ENCODE data around the gene TEX30. TPM values are rescaled to one million over a fixed set of nuclear protein-coding genes. Genes with fewer than 3 reads are reported as not detected.
"Not testable (repeated sequence)": the region's sequence is repeated elsewhere in the genome, so short reads cannot be mapped to it uniquely, and the experiment has no call there.

Gene TEX30
- total and polyA plus RNA-seq, 2 donors, result 26.4 to 28.9 TPM

DNA sequence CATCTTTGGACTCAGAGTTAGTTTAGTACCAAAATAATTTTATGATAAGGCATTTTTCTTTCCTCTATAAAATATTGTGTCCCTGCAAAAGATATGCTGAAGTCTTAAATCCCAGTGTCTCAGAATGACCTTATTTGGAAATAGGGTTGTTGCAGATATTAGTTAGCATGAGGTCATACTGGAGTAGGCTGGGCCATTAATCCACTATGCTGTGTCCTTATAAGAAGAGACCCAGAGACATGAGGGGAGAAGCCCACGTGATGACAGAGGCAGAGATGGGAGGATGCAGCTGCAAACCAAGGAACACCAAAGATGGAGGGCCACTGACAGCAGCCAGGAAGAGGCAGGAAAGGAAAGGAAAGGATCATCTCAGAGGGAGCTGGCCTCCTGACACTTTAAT, 18.8 kb upstream of the TEX30 start:
- no peak for DNase-seq (ENCODE audit: low read depth in 6 of 9, low spot score in 9 of 9)
- Histone ChIP-seq H3K4me1 (ENCODE audit: control insufficient read depth in 2 of 2, insufficient read depth in 2 of 2, low read length in 2 of 2) (no peaks in the 10 kb centered on the region), H3K4me3 (ENCODE audit: low read length in 2 of 2) (no peak overlapping the region), H3K36me3 (ENCODE audit: control insufficient read depth in 2 of 2, insufficient read depth in 2 of 2, low read length in 1 of 2) (peaks cover 0 to 7% of the 10 kb centered on the region in 2 donors), H3K27me3 (ENCODE audit: control insufficient read depth in 2 of 2, insufficient read depth in 1 of 2, low read length in 1 of 2) (peaks cover 2% of the 10 kb centered on the region in 2 donors), H3K27ac (ENCODE audit: low read depth in 1 of 2, low read length in 1 of 2) (no peak overlapping the region), H3K9me3 (ENCODE audit: control insufficient read depth in 2 of 2, insufficient read depth in 1 of 2, low read length in 1 of 2) (no peaks in the 10 kb centered on the region)
- 94% methylated on average over 1 of the region's 1 CpG for WGBS

DNA sequence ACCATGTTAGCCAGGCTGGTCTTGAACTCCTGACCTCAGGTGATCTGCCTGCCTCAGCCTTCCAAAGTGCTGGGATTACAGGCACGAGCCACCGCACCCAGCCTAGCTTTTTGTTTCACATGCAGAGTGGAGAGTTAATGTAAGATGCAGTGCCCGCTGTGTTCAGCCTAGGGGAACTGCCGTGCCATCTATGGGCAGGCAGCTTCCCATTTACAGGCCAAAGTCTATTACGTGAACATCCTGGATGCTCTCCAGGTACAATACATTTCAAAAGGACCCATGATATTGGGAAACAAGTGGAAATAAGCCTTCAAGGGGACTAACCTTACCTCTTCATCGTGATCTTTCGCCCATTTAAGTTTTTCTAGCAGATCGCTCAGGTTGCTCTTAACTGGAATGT, 15.1 kb upstream of the TEX30 start:
- peaks cover 0 to 7% of the 10 kb centered on the region in 2 donors for H3K36me3 ChIP-seq (ENCODE audit: control insufficient read depth in 2 of 2, insufficient read depth in 2 of 2, low read length in 1 of 2)
- 98% methylated on average over 8 of the region's 8 CpGs for WGBS
- no peaks in the 10 kb centered on the region for H3K4me1 ChIP-seq (ENCODE audit: control insufficient read depth in 2 of 2, insufficient read depth in 2 of 2, low read length in 2 of 2)
- no peak for DNase-seq (ENCODE audit: low read depth in 6 of 9, low spot score in 9 of 9)
- H3K27ac ChIP-seq (ENCODE audit: low read depth in 1 of 2, low read length in 1 of 2), result no peak overlapping the region
- H3K9me3 ChIP-seq (ENCODE audit: control insufficient read depth in 2 of 2, insufficient read depth in 1 of 2, low read length in 1 of 2), result no peaks in the 10 kb centered on the region
- no peaks in the 10 kb centered on the region for H3K27me3 ChIP-seq (ENCODE audit: control insufficient read depth in 2 of 2, insufficient read depth in 1 of 2, low read length in 1 of 2)
- no peak overlapping the region for H3K4me3 ChIP-seq (ENCODE audit: low read length in 2 of 2)

DNA sequence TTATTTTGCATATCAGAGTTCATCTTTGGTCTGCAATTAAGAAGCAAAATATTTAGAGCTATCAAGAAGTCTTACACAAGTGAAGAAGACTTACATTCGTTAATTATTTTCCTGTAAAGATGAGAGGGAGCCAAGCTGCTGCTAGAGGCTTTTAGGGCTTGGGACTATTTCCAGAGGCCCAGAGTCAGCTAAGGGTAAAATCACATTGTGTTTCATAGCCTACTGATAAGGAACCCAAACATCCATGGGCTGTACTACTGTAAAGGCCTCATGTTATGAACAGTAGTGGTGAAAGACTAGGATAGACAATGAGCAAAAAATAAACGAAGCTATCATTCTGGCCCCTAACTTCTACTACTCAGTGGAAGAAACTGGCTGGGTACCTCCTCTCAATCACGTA, 10.9 kb upstream of the TEX30 start:
- Histone ChIP-seq H3K27ac (ENCODE audit: low read depth in 1 of 2, low read length in 1 of 2) (no peak overlapping the region), H3K36me3 (ENCODE audit: control insufficient read depth in 2 of 2, insufficient read depth in 2 of 2, low read length in 1 of 2) (peaks cover 0 to 4% of the 10 kb centered on the region in 2 donors), H3K4me1 (ENCODE audit: control insufficient read depth in 2 of 2, insufficient read depth in 2 of 2, low read length in 2 of 2) (peaks cover 0 to 2% of the 10 kb centered on the region in 2 donors), H3K9me3 (ENCODE audit: control insufficient read depth in 2 of 2, insufficient read depth in 1 of 2, low read length in 1 of 2) (peaks cover 0 to 6% of the 10 kb centered on the region in 2 donors), H3K27me3 (ENCODE audit: control insufficient read depth in 2 of 2, insufficient read depth in 1 of 2, low read length in 1 of 2) (no peaks in the 10 kb centered on the region), H3K4me3 (ENCODE audit: low read length in 2 of 2) (no peak overlapping the region)
- DNase-seq (ENCODE audit: low read depth in 6 of 9, low spot score in 9 of 9), result no peak
- 94% methylated on average over 3 of the region's 3 CpGs for WGBS

DNA sequence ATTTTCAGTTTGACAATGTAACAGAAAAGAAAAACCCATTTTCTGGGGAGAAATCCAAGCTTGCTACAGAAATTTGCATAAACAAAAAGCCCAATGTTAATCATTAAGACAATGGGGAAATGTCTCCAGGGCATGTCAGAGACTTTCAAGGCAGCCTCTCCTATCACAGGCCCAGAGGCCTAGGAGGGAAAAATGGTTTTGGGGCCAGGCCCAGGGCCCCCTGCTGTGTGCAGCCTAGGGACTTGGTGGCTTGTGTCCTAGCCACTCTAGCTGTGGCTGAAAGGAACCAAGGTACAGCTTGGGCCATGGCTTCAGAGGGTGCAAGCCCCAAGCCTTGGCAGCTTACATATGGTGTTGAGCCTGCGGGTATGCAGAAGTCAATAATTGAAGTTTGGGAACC, 8.0 kb upstream of the TEX30 start:
- DNase-seq (ENCODE audit: low read depth in 6 of 9, low spot score in 9 of 9), result no peak
- Histone ChIP-seq H3K27ac (ENCODE audit: low read depth in 1 of 2, low read length in 1 of 2) (no peak overlapping the region), H3K36me3 (ENCODE audit: control insufficient read depth in 2 of 2, insufficient read depth in 2 of 2, low read length in 1 of 2) (no peaks in the 10 kb centered on the region), H3K9me3 (ENCODE audit: control insufficient read depth in 2 of 2, insufficient read depth in 1 of 2, low read length in 1 of 2) (peaks cover 0 to 6% of the 10 kb centered on the region in 2 donors), H3K27me3 (ENCODE audit: control insufficient read depth in 2 of 2, insufficient read depth in 1 of 2, low read length in 1 of 2) (no peaks in the 10 kb centered on the region), H3K4me3 (ENCODE audit: low read length in 2 of 2) (no peak overlapping the region), H3K4me1 (ENCODE audit: control insufficient read depth in 2 of 2, insufficient read depth in 2 of 2, low read length in 2 of 2) (peaks cover 3 to 4% of the 10 kb centered on the region in 2 donors)
- WGBS, result 98% methylated on average over 1 of the region's 1 CpG

DNA sequence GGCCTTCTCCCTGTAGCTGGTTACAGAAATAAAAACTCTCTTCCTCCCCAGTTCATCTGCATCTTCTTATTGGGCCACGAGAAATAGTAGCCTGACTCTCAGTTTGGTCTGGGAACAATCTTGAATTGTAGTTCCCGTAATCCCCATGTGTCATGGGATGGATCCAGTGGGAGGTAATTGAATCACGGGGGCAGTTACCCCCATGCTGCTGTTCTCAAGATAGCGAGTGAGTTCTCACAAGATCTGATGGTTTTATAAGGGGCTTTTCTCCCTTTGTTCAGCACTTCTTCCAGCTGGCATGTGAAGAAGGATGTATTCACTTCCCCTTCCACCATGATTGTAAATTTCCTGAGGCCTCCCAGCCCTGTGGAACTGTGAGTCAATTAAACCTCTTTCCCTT, 7.1 kb upstream of the TEX30 start:
- 87% methylated on average over 4 of the region's 4 CpGs for WGBS

DNA sequence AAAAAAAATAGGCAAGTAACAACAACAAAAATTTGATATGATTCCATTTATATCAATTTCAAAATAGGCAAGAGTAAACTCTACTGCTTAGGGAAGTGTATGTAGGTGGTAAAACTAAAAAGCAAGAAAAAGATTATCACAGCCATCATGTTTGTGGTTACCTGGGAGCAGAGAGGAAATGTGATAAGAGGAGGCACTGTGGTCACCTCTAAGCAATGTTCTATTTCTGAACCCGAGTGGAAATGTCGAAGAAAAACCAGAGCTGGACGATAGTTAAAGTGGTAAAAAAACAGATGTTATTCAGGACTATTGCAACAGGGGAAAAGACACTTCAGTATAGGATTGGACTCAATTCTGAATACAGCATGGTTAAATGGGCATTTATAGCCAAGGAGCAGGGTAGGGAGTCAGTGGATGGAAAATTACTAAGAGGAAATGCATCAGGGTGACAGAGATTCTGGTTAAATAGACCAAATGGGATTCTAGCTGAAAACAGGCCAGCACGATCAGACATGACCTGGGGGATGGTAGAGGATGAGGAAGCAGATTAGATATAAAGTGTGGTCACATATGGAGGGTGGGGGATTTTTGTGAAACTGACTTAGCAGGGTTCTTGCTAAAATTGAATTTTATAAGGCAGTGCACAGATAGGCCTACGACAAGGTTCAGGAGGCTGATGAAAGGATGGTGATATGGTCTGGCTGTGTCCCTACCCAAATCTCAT, 6.0 kb upstream of the TEX30 start:
- peak in 1 of 9 donors; percentile 53 for DNase-seq (ENCODE audit: low read depth in 6 of 9, low spot score in 9 of 9)
- no peaks in the 10 kb centered on the region for H3K36me3 ChIP-seq (ENCODE audit: control insufficient read depth in 2 of 2, insufficient read depth in 2 of 2, low read length in 1 of 2)
- peak overlapping the region in 1 of 2 donors; percentile 38 for H3K27ac ChIP-seq (ENCODE audit: low read depth in 1 of 2, low read length in 1 of 2)
- H3K9me3 ChIP-seq (ENCODE audit: control insufficient read depth in 2 of 2, insufficient read depth in 1 of 2, low read length in 1 of 2), result peaks cover 0 to 6% of the 10 kb centered on the region in 2 donors
- H3K4me1 ChIP-seq (ENCODE audit: control insufficient read depth in 2 of 2, insufficient read depth in 2 of 2, low read length in 2 of 2), result peaks cover 5 to 6% of the 10 kb centered on the region in 2 donors
- no peaks in the 10 kb centered on the region for H3K27me3 ChIP-seq (ENCODE audit: control insufficient read depth in 2 of 2, insufficient read depth in 1 of 2, low read length in 1 of 2)
- WGBS, result 9% methylated on average over 5 of the region's 5 CpGs
- H3K4me3 ChIP-seq (ENCODE audit: low read length in 2 of 2), result no peak overlapping the region

More for the DNA sequence above, 7.1 kb upstream of the TEX30 start:
- not testable (repeated sequence) for H3K27ac ChIP-seq (ENCODE audit: low read depth in 1 of 2, low read length in 1 of 2); H3K4me3 ChIP-seq (ENCODE audit: low read length in 2 of 2); DNase-seq (ENCODE audit: low read depth in 6 of 9, low spot score in 9 of 9); H3K9me3 ChIP-seq (ENCODE audit: control insufficient read depth in 2 of 2, insufficient read depth in 1 of 2, low read length in 1 of 2); H3K4me1 ChIP-seq (ENCODE audit: control insufficient read depth in 2 of 2, insufficient read depth in 2 of 2, low read length in 2 of 2); H3K36me3 ChIP-seq (ENCODE audit: control insufficient read depth in 2 of 2, insufficient read depth in 2 of 2, low read length in 1 of 2); H3K27me3 ChIP-seq (ENCODE audit: control insufficient read depth in 2 of 2, insufficient read depth in 1 of 2, low read length in 1 of 2)

DNA sequence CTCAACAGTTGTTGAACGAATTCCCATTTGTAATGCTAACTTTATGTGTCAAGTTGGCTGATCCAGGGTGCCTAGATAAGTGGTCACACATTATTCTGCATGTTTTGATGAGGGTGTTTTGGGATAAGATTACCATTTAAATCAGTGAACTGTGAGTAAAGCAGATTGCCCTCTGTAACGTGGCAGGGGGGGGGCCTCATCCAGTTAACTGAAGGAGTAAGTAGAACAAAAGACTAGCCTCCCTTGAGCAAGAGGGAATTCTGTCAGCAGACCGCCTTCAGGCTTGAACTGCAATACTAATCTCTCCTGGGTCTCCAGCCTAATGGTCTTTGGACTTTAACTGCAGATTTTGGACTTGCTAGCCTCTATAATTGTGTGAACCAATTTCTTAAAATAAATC, 4.2 kb upstream of the TEX30 start:
- H3K9me3 ChIP-seq (ENCODE audit: control insufficient read depth in 2 of 2, insufficient read depth in 1 of 2, low read length in 1 of 2), result peaks cover 0 to 8% of the 10 kb centered on the region in 2 donors
- DNase-seq (ENCODE audit: low read depth in 6 of 9, low spot score in 9 of 9), result no peak
- H3K4me3 ChIP-seq (ENCODE audit: low read length in 2 of 2), result no peak overlapping the region
- 97% methylated on average over 3 of the region's 3 CpGs for WGBS
- no peak overlapping the region for H3K27ac ChIP-seq (ENCODE audit: low read depth in 1 of 2, low read length in 1 of 2)
- no peaks in the 10 kb centered on the region for H3K36me3 ChIP-seq (ENCODE audit: control insufficient read depth in 2 of 2, insufficient read depth in 2 of 2, low read length in 1 of 2)
- peaks cover 13 to 15% of the 10 kb centered on the region in 2 donors for H3K4me1 ChIP-seq (ENCODE audit: control insufficient read depth in 2 of 2, insufficient read depth in 2 of 2, low read length in 2 of 2)
- peaks cover 0 to 2% of the 10 kb centered on the region in 2 donors for H3K27me3 ChIP-seq (ENCODE audit: control insufficient read depth in 2 of 2, insufficient read depth in 1 of 2, low read length in 1 of 2)

DNA sequence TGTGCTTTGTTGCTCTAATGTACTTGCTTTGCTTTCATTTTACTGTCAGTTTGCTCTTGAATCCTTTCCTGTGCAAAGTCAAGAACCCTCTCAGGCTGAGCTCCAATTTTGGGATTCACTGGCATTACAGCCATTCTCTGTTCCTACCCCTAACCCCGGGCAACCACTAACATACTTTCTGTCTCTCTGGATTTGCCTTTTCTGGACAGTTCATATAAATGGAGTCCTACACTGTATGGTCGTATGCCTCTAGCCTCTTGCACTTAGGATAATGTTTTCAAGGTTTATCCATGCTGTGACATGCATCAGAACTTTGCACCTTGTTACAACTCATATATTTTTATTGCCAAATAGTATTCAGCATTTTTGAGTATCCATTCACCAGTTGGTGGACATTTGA, 2.7 kb upstream of the TEX30 start:
- DNase-seq (ENCODE audit: low read depth in 6 of 9, low spot score in 9 of 9), result no peak
- peaks cover 0 to 2% of the 10 kb centered on the region in 2 donors for H3K27me3 ChIP-seq (ENCODE audit: control insufficient read depth in 2 of 2, insufficient read depth in 1 of 2, low read length in 1 of 2)
- no peak overlapping the region for H3K4me3 ChIP-seq (ENCODE audit: low read length in 2 of 2)
- peaks cover 26 to 29% of the 10 kb centered on the region in 2 donors for H3K4me1 ChIP-seq (ENCODE audit: control insufficient read depth in 2 of 2, insufficient read depth in 2 of 2, low read length in 2 of 2)
- 98% methylated on average over 2 of the region's 2 CpGs for WGBS
- H3K9me3 ChIP-seq (ENCODE audit: control insufficient read depth in 2 of 2, insufficient read depth in 1 of 2, low read length in 1 of 2), result peaks cover 0 to 2% of the 10 kb centered on the region in 2 donors
- H3K36me3 ChIP-seq (ENCODE audit: control insufficient read depth in 2 of 2, insufficient read depth in 2 of 2, low read length in 1 of 2), result no peaks in the 10 kb centered on the region
- no peak overlapping the region for H3K27ac ChIP-seq (ENCODE audit: low read depth in 1 of 2, low read length in 1 of 2)

DNA sequence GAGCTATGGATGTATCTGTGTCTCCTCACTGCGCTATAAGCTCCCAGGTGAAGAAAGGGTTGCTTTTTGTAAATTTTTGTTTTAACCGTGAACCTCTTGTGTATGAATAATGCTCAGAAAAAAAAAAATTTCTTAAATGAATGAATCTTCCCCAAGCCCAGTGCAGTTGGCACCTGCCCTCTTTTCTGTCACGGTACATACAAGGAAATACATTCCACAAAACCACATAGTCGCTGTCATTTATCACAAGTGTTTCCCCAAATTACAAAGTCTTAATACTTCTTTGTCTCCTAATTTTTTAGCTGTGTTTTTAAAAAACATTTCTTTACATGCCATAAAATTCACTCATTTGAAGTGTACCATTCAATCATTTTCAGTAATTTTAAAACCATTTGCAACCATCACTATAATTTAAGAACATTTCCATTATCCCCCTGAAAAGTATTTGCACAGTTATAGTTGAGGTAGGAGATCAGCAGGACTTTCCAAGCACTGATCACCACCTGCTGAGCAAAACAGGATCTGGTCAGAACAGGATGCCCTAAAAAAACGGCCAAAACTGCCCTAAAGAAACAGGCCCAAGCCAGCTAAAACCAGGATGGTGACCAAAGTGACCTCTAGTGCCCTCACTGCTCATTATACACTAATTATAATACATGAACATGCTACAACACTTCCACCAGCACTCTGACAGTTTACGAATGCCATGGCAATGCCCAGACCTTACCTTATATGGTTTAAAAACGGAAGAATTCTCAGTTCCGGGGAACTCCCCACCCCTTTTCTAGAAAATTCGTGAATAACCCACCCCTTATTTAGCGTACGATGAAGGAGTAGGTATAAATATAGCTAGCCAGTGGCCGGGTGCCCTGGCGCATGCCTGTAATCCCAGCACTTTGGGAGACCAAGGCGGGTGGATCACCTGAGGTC, 1.3 kb upstream of the TEX30 start:
- WGBS, result 69% methylated on average over 14 of the region's 14 CpGs
- Histone ChIP-seq H3K36me3 (ENCODE audit: control insufficient read depth in 2 of 2, insufficient read depth in 2 of 2, low read length in 1 of 2) (no peaks in the 10 kb centered on the region), H3K9me3 (ENCODE audit: control insufficient read depth in 2 of 2, insufficient read depth in 1 of 2, low read length in 1 of 2) (peaks cover 0 to 2% of the 10 kb centered on the region in 2 donors), H3K27me3 (ENCODE audit: control insufficient read depth in 2 of 2, insufficient read depth in 1 of 2, low read length in 1 of 2) (peaks cover 0 to 2% of the 10 kb centered on the region in 2 donors), H3K4me3 (ENCODE audit: low read length in 2 of 2) (peak overlapping the region in 1 of 2 donors; percentile 77), H3K27ac (ENCODE audit: low read depth in 1 of 2, low read length in 1 of 2) (peak overlapping the region in 1 of 2 donors; percentile 38), H3K4me1 (ENCODE audit: control insufficient read depth in 2 of 2, insufficient read depth in 2 of 2, low read length in 2 of 2) (peaks cover 26 to 29% of the 10 kb centered on the region in 2 donors)
- DNase-seq (ENCODE audit: low read depth in 6 of 9, low spot score in 9 of 9), result no peak

Data from thymus (tissue), 11 donors.